ENCODE measurements around the gene GTF2H1.
A peak's percentile ranks its signal among the peaks of the same experiment; 100 is the strongest.
"Not testable (repeated sequence)": the region's sequence is repeated elsewhere in the genome, so short reads cannot be mapped to it uniquely, and the experiment has no call there.

GTF2H1 gene

DNA sequence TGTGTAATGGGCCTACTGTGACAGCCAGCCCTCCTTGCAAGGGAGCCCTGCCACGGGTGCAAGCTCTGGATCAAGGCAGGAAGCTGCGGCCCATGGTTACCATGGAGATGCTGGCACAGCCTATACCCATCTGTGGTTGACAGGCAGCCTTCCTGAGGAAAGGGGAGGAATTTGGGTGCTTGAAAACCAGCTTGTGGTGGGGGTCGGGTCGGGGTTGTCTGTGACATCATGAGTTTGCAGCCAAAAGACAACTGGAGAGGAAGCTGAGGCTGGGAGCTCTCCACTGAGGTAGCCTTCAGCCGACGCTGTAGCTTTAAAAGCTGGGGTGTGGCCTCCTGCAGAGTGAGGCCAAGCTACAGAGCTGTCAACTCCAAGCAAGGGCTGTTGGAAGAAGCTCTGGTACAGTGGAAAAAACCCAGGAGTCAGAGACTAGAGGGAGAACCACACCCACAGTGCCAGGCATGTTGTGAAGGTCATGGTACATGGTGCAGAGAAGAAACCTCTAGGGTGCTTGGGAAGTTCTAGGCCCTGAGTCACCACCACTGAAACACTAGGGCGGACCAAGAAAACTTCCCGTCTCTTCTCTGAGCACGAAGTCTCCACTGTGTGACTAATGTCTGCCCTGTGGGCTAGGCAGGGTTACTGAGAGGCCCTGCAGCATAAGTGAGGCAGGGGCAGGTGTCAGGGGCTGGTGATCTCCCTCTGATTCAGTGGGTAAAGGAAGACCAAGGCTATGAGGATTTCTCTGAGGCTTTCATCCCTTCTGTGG is 61.2 kb downstream of the GTF2H1 start:
- DNase-seq, result peak; percentile 60 to 80

DNA sequence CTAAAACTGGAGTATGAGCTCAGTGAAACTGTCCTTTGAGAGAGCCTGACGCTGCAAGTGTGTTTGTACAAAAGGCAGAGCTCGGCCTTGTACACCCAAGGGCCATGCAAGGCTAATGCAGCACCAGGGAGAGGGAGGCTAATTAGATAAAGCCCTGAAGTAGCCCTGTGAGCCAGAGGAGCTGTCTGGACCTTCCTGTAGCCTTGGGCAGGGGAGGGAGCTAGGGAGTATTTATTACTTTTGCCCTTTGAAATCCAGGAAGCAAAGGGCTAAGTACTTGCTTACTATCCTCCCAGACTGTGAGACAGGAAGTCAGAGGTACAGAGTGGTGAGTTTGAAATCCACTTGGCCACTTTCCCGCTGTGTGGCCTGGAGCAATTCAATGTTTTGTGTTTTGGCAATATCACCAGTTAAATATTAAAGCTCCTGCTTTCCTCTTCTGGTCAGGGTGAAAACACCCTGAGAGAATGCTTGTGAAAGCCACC is 61.8 kb downstream of the GTF2H1 start:
- DNase-seq, result no peak

- no peak for DNase-seq
These were observed 67.7 kb downstream of the GTF2H1 start for GRCh38 chr11:18390088-18390487.

DNA sequence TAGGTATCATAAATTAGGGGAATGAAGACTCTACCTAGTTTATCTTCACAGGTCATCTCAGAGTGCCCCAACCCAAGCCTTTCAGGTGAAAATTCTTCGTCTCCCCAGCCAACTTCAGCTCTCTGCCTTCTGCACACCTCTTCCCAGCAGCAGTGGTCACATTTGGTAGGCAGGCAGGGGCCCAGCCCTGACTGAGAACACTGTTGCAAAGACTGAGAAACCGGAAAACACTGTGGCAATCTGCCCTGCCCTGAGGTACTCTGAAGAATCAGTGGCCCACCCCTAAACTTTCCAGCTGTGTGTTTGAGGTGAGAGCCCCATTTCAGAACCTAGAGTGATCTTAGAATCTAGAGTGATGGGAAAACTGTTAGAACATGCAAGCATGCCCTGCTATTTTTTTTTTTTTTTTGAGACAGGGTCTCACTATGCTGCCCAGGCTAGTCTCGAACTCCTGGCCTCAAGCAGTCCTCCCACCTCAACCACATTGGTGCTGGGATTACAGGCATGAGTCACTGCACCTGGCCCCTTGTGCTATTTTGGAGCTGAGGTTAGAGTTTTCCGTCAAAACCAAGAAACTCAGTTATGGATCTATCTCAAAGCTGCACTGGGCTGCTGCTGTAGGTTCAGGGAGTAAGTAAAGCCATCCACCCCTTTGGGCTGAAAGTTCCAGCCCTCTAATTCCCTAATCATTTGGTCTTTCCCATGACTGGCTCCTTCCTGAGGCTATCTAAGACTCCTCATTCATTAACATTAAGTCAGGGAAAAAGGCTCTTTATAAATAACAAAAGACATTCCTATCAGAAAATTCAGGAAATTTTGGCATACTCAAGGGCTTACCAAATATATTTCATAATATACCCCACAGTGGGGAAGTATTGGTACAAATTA is 70.3 kb downstream of the GTF2H1 start:
- no peak for DNase-seq

GRCh38 chr11:18393581-18394274 is 71.4 kb downstream of the GTF2H1 start:
- no peak for DNase-seq

DNA sequence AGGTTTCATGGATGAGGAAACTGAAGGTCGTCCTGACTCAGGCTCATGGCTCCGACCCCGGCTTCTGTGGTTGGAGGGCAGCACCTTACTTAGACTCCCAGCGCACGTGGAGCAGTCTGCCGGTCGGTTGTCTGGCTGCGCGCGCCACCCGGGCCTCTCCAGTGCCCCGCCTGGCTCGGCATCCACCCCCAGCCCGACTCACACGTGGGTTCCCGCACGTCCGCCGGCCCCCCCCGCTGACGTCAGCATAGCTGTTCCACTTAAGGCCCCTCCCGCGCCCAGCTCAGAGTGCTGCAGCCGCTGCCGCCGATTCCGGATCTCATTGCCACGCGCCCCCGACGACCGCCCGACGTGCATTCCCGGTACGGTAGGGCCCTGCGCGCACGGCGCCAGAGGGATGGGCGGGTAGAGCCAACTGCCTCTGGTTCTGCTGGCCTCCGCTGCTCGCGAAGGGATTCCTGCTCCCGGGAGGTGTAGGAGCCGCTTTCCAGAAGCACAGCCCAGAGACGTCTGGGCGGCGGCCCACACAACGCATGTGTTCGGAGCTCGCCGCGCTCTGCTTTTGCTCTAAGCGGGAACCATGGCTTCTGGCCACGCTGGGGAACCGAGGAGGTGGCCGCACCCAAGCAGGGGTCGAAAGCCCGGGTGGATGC is 72.0 kb downstream of the GTF2H1 start, which contains the start of gene LDHA:
LDHA (plus strand) TSS at position 289 of the 653 bp plus-strand sequence. CDS start 2,280 bp downstream, outside the sequence.
- peak; percentile 99 for DNase-seq

DNA sequence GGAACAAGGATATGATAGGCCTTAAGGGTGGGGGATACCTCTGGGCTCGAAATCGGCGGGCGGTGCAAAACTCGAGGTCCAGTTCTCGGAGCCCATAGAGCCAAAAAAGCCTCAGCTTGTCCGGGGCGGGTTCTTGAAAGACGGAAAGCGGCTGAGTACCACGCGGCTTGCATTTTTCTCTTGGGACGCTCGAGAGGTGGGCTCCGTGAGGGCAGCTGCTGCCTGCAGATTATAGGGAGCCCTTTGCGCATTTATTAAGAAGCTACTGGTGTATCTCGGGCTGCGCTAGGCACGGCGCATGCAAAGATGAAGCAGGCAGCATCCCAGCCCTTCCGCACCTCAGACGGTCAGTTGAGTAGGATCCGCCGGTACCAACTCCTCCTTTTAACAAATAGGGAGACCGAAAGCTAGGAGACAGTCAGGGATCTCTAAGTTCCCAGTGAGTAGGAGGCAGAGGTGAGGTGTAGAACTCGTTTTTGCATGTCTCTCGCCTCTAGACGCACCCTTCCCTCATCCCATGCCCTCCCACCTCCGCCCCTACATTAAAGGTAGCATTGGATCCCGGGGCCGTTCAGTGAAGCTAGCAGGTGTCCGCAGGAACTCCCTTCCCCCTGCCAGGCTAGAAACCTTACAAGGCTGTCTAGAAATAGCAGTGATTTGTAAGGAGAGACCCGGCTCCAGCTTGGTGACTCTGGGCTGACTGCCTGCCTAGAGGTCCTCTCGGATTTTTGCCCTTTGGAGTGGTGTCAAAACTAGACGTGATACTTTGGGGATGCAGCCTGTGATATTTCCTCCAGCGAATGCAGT is 72.8 kb downstream of the GTF2H1 start:
- peak; percentile 5 to 24 for DNase-seq

GRCh38 chr11:18395735-18396504 is 73.6 kb downstream of the GTF2H1 start:
- DNase-seq, result peak; percentile 89 to 94

DNA sequence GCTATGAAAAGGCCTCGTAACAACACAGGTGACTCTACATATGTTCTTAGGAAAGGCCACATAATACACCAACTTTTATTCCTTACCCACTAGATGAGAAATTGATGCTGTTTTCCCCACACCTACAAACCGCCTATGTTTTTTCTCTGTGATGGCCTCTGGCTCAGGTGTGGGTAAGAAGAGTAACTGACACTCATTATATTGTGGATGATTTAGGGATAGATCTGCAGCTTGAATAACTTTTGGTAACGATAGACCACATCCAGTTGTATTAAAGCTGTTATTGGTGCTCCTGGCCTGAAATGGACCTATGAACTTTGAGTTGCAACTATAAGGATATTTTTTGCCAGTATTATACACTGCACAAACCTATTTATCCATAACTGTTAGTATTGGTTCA is 75.6 kb downstream of the GTF2H1 start:
- no peak for DNase-seq

DNA sequence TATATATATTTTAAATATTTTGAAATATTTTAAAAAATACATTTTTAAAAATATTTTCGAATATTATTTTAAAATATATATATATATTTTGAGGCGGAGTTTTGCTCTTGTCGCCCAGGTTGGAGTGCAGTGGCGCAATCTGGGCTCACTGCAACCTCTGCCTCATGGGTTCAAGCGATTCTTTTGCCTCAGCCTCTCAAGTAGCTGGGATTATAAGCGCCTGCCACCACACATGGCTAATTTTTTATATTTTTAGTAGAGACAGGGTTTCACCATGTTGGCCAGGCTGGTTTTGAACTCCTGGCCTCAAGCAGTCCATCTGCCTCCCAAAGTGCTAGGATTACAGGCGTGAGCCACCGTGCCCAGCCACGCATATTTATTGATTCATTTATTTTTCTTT is 78.7 kb downstream of the GTF2H1 start:
- not testable (repeated sequence) for DNase-seq

DNA sequence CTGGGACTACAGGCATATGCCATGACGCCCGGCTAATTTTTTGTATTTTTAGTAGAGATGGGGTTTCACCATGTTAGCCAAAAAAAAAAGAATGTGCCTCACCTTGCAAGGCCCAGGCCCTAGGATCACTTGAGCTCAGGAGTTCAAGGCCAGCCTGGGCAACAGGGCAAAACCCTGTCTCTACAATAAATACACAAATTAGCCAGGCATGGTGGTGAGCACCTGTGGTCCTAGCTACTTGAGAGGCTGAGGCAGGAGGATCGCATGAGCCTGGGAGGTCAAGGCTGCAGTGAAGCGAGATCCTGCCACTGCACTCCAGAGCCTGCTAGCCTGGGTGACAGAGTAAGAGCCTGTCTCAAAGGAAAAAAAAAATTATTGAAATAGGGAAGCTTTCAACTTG is 81.7 kb downstream of the GTF2H1 start:
- DNase-seq, result no peak

DNA sequence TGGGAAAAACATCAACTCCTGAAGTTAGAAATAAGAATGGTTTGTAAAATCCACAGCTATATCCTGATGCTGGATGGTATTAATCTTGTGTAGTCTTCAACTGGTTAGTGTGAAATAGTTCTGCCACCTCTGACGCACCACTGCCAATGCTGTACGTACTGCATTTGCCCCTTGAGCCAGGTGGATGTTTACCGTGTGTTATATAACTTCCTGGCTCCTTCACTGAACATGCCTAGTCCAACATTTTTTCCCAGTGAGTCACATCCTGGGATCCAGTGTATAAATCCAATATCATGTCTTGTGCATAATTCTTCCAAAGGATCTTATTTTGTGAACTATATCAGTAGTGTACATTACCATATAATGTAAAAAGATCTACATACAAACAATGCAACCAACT is 85.0 kb downstream of the GTF2H1 start:
- DNase-seq, result not testable (repeated sequence)

- no peak for DNase-seq
These were observed 86.4 kb downstream of the GTF2H1 start for GRCh38 chr11:18408558-18409291.

DNA sequence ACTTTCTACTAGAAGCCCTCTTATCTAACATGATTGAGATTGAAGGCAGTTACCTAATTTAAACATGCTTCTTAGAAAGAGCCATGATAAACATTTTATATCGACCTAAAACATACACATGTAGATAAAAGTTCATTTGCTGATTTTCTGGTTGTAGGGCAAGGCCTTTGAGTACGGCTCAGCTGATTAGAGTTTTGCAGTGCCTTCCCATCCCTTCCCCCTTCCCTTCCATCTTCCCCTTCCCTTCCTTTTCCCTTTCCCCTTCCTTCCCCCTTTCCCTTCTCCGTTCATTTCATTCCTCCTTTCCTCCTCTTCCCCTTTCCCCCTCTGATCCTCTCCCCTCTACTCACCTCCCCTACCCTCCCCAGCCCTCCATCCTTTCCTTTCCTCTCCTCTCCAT is 94.1 kb downstream of the GTF2H1 start:
- no peak for DNase-seq
